ENCODE data around the gene TSR3.
A peak's percentile ranks its signal among the peaks of the same experiment; 100 is the strongest.

TSR3 gene

GRCh38 chr16:1351215-1351581 is 480 bp downstream of the TSR3 start:
- DNase-seq (ENCODE audit: low spot score), result no peak

GRCh38 chr16:1350691-1351090 is 987 bp downstream of the TSR3 start:
- no peak for DNase-seq (ENCODE audit: low spot score)

- no peak for DNase-seq (ENCODE audit: low spot score)
Observed at GRCh38 chr16:1349951-1350350, 1.7 kb downstream of the TSR3 start.

- no peak for DNase-seq (ENCODE audit: low spot score)
Observed at GRCh38 chr16:1349351-1349750, 2.3 kb downstream of the TSR3 start.

GRCh38 chr16:1348926-1349325 is 2.8 kb downstream of the TSR3 start:
- no peak for DNase-seq (ENCODE audit: low spot score)

- DNase-seq (ENCODE audit: low spot score), result no peak
Observed at GRCh38 chr16:1348441-1348840, 3.2 kb downstream of the TSR3 start.

- no peak for DNase-seq (ENCODE audit: low spot score)
Observed at GRCh38 chr16:1347962-1348361, 3.7 kb downstream of the TSR3 start.

- DNase-seq (ENCODE audit: low spot score), result no peak
Observed at GRCh38 chr16:1347286-1347855, 4.3 kb downstream of the TSR3 start.

- DNase-seq (ENCODE audit: low spot score), result no peak
Observed at GRCh38 chr16:1346422-1347285, 5.0 kb downstream of the TSR3 start.

GRCh38 chr16:1345651-1346421 is 5.8 kb downstream of the TSR3 start:
- no peak for DNase-seq (ENCODE audit: low spot score)

- DNase-seq (ENCODE audit: low spot score), result no peak
Observed at GRCh38 chr16:1345087-1345486, 6.6 kb downstream of the TSR3 start.

- DNase-seq (ENCODE audit: low spot score), result no peak
Observed at GRCh38 chr16:1344499-1344898, 7.2 kb downstream of the TSR3 start.

GRCh38 chr16:1343428-1344242 is 8.0 kb downstream of the TSR3 start:
- no peak for DNase-seq (ENCODE audit: low spot score)

- peak; percentile 99 for DNase-seq (ENCODE audit: low spot score)
Observed at GRCh38 chr16:1342526-1343427, 8.9 kb downstream of the TSR3 start.

- DNase-seq (ENCODE audit: low spot score), result no peak
Observed at GRCh38 chr16:1341495-1342420, 9.9 kb downstream of the TSR3 start.

GRCh38 chr16:1340730-1341494 is 10.8 kb downstream of the TSR3 start:
- DNase-seq (ENCODE audit: low spot score), result no peak

GRCh38 chr16:1338855-1339675 is 12.6 kb downstream of the TSR3 start:
- no peak for DNase-seq (ENCODE audit: low spot score)

- peak; percentile 54 for DNase-seq (ENCODE audit: low spot score)
Observed at GRCh38 chr16:1338119-1338730, 13.5 kb downstream of the TSR3 start.

Measured in SW480 (cell line).